ENCODE data around the gene LRRFIP2. TPM values are rescaled to one million over a fixed set of nuclear protein-coding genes. Genes with fewer than 3 reads are reported as not detected.

The LRRFIP2 gene
- total and polyA plus RNA-seq, 2 of the 4 experiments (the other 2 are of a cell fraction): 20.6 to 31.0 TPM

DNA sequence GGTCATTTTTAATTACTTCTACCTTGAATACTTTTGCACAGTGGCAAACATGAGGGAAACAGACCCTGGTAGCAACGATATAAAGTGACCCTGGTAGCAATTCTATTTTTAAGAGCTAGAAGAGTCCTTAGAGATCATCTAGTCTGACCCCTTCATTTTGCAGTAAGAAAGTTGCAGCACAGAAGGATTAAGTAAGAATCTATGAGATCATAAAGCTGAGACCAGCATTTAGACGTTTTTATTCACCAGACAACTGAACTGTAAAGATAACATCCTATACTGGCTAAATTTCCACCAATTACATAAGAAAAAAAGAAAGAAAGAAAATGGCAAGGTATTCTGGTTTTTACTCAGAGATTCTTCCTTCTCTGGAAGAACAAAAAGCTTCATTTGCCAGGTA is 49.9 kb downstream of the LRRFIP2 start:
- Histone ChIP-seq H3K14ac (replicated peaks; ENCODE audit: low read depth, low read length) (no peak overlapping the region), H2AK9ac (replicated peaks; ENCODE audit: low read depth, low read length, poor library complexity) (no peak overlapping the region), H3K27ac (ENCODE audit: insufficient read depth, low read length) (no peak overlapping the region), H3K79me1 (ENCODE audit: low read depth in 1 of 2, low read length in 2 of 2) (peaks cover 36 to 42% of the 10 kb centered on the region in 2 experiments), H4K20me1 (ENCODE audit: insufficient read depth, low read length) (no peaks in the 10 kb centered on the region), H3K4ac (ENCODE audit: low read depth, low read length) (no peak overlapping the region), H3K56ac (ENCODE audit: extremely low read depth, insufficient read depth, low read length) (no peak overlapping the region), H3K36me3 (ENCODE audit: control insufficient read depth, insufficient read depth, low read length) (0 out of 2 replicates have a peak, but pooled peaks cover 1% of the 10 kb centered on the region), H2BK5ac (ENCODE audit: low read depth, low read length, poor library complexity, severe bottlenecking) (no peak overlapping the region), H3K27me3 (ENCODE audit: control insufficient read depth, insufficient read depth, low read length) (no peaks in the 10 kb centered on the region), H3K18ac (ENCODE audit: low read depth, low read length) (no peak overlapping the region), H4K91ac (ENCODE audit: insufficient read depth, low read depth, low read length) (no peak overlapping the region), H2BK15ac (ENCODE audit: low read depth, low read length) (no peak overlapping the region), H3K9me1 (ENCODE audit: insufficient read depth, low read length) (no peaks in the 10 kb centered on the region; the same call in 1 of the 2 replicates), H3K4me2 (ENCODE audit: low read depth, low read length) (no peak overlapping the region), H2AK5ac (ENCODE audit: low read depth, low read length) (no peak overlapping the region), H2AFZ (replicated peaks; ENCODE audit: low read length, poor library complexity) (no peak overlapping the region), H4K8ac (ENCODE audit: low read depth in 2 of 2, low read length in 2 of 2) (no peak overlapping the region), H3K4me1 (ENCODE audit: control insufficient read depth, insufficient read depth, low read length) (no peaks in the 10 kb centered on the region), H3K9me3 (ENCODE audit: control insufficient read depth, insufficient read depth, low read length) (no peaks in the 10 kb centered on the region), H3K23ac (ENCODE audit: low read depth, low read length) (no peak overlapping the region), H4K5ac (ENCODE audit: low read depth, low read length) (no peak overlapping the region), H3K4me3 (ENCODE audit: insufficient read depth, low read depth, low read length) (no peak overlapping the region), H3K9ac (ENCODE audit: low read depth, low read length) (no peak overlapping the region), H2BK120ac (ENCODE audit: low read depth, low read length) (no peak overlapping the region), H2BK20ac (ENCODE audit: low read depth, low read length) (no peak overlapping the region)
- no peak; the same call in 1 of the 2 replicates for ATAC-seq (ENCODE audit: low read depth)
- in situ Hi-C loops (cut with MboI; ENCODE audit: low sequenced_read_pairs) (no loop called here), intact Hi-C loops (cut with micrococcal nuclease) (no loop called here), dilution Hi-C loops (cut with HindIII; ENCODE audit: low sequenced_read_pairs, unreplicated experiment) (no loop called here)
- TF ChIP-seq MAZ (IDR thresholded peaks at IDR 0.05; ENCODE audit: borderline replicate concordance, low read depth, low read length) (no peak), SMC3 (IDR thresholded peaks at IDR 0.05; ENCODE audit: low read depth, low read length) (no peak), CEBPB (IDR thresholded peaks at IDR 0.05; ENCODE audit: low read depth, low read length) (no peak; the same call in 1 of the 2 replicates), MAFK (IDR thresholded peaks at IDR 0.05; ENCODE audit: low read depth, low read length) (no peak), MXI1 (IDR thresholded peaks at IDR 0.05; ENCODE audit: borderline replicate concordance, low read depth, low read length) (no peak), CHD1 (IDR thresholded peaks at IDR 0.05; ENCODE audit: low read depth, low read length) (no peak), RAD21 (IDR thresholded peaks at IDR 0.05; ENCODE audit: low read length) (no peak)
- TF ChIP-seq, protein P1, sequence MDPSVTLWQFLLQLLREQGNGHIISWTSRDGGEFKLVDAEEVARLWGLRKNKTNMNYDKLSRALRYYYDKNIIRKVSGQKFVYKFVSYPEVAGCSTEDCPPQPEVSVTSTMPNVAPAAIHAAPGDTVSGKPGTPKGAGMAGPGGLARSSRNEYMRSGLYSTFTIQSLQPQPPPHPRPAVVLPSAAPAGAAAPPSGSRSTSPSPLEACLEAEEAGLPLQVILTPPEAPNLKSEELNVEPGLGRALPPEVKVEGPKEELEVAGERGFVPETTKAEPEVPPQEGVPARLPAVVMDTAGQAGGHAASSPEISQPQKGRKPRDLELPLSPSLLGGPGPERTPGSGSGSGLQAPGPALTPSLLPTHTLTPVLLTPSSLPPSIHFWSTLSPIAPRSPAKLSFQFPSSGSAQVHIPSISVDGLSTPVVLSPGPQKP (IDR thresholded peaks at IDR 0.05; ENCODE audit: borderline replicate concordance, low read depth, low read length): no peak
- CTCF ChIA-PET: no interaction called here
- POLR2A ChIA-PET (ENCODE audit: unreplicated experiment): no interaction called here
- no peak for DNase-seq
- no CpG with 5 or more reads among the region's 2 CpGs for WGBS, 2 experiments (ENCODE audit: extremely low coverage in 2 of 2, insufficient read length in 1 of 2)
- no TSS peak for BruUV-seq (replicated peaks)

All from IMR-90 (cell line).